NT2/D1 (cell line): Measurements from ENCODE around the gene MYO5B.

ENCODE experiments used
- SUZ12 ChIP-seq: IDR thresholded peaks from 2 replicates; pipeline ENCODE4 v1.6.1; 2011; ENCODE audit not compliant: insufficient read length, insufficient read depth; ENCODE audit errors: extremely low read depth
- YY1 ChIP-seq: IDR thresholded peaks from 2 replicates; pipeline ENCODE4 v1.6.1; 2011; ENCODE audit not compliant: insufficient read length, insufficient read depth
- ZNF274 ChIP-seq: IDR thresholded peaks from 2 replicates; pipeline ENCODE4 v1.6.1; 2011; ENCODE audit warnings: mild to moderate bottlenecking, low read depth, low read length

GRCh38 chr18:49948975-49949374 lies 246.0 kb downstream of the MYO5B start:
- TF ChIP-seq ZNF274: no peak
- TF ChIP-seq YY1: no peak
- no peak for TF ChIP-seq SUZ12
